HFF-Myc (cell line): ENCODE measurements around the gene KIF9.
"Not testable (repeated sequence)": the region's sequence is repeated elsewhere in the genome, so short reads cannot be mapped to it uniquely, and the experiment has no call there.

ENCODE experiments used
- DNase-seq: peaks from one replicate; pipeline ENCODE4 v3.0.0-alpha.2; 2011; ENCODE audit warnings: low read depth; ENCODE audit errors: extremely low read depth
- H3K4me3 ChIP-seq: replicated peaks from 2 replicates; pipeline ENCODE4 v1.5.1; 2011; ENCODE audit warnings: low read depth, mild to moderate bottlenecking, control low read depth, low read length
- TF ChIP-seq, protein P1 (sequence below): IDR thresholded peaks from 2 replicates; pipeline ENCODE4 v1.5.1; 2012; ENCODE audit warnings: mild to moderate bottlenecking, low read depth, low read length, control low read depth; ENCODE audit errors: missing control alignments

KIF9 gene

DNA sequence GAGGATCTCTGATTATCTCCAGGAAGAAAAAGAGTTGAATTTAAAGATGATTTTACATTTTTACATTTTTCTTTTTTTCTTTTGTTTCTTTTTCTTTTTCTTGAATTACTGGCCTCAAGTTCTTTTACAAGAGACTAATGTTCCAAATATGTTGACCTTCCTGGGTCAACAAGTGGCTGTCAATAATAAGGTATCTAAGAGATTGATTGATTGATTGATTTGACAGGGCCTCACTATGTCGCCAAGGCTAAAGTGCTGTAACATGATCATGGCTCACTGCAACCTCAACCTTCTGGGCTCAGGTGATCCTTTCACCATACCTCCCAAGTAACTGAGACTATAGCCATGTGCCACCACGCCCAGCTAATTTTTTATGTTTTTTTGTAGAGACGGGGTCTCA, 44.6 kb downstream of the KIF9 start:
- no peak for DNase-seq
- TF ChIP-seq, protein P1, sequence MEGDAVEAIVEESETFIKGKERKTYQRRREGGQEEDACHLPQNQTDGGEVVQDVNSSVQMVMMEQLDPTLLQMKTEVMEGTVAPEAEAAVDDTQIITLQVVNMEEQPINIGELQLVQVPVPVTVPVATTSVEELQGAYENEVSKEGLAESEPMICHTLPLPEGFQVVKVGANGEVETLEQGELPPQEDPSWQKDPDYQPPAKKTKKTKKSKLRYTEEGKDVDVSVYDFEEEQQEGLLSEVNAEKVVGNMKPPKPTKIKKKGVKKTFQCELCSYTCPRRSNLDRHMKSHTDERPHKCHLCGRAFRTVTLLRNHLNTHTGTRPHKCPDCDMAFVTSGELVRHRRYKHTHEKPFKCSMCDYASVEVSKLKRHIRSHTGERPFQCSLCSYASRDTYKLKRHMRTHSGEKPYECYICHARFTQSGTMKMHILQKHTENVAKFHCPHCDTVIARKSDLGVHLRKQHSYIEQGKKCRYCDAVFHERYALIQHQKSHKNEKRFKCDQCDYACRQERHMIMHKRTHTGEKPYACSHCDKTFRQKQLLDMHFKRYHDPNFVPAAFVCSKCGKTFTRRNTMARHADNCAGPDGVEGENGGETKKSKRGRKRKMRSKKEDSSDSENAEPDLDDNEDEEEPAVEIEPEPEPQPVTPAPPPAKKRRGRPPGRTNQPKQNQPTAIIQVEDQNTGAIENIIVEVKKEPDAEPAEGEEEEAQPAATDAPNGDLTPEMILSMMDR, result no peak
- H3K4me3 ChIP-seq, result no peak overlapping the region

DNA sequence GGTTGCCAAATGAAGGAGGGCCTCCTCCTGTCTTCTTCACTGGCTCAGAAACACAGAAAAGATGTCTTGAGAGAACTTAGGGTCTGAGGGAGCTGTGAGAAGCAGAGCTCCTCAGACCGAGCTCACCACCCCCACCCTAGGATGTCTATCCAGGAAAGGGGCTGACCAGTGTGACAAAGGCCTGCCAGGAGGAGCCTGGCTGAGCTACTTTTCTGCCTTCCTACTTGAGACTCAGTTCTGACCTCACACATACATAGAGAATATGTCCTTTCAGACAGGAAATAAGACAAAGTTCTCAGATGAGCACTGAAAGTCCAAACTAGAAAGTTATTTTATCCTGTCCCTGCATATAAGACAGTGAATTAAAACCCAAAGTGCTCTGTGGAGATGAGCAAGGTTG, 54.5 kb downstream of the KIF9 start:
- DNase-seq, result no peak
- TF ChIP-seq, protein P1, result no peak
- H3K4me3 ChIP-seq, result no peak overlapping the region

DNA sequence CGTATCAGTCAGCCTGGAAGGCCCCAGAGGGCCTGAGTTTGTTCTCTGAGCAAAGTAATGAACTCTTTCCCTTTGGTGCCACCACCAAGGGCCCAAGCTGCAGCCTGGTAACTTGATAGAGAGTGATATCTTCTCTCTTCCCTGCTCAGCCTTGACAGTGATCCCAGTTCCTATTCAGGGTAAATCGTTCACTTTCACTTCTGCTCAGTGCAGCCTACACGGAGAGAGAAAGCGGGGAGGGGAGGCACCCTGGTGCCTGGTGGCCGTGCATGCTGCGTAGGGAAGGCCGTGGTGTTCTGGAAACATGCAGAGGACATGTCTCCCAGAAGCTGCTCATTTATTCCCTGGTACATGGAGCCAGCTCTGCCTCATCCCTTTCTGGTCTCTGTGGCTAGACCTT, 54.9 kb downstream of the KIF9 start:
- no peak for DNase-seq
- H3K4me3 ChIP-seq, result no peak overlapping the region
- TF ChIP-seq, protein P1, result no peak

DNA sequence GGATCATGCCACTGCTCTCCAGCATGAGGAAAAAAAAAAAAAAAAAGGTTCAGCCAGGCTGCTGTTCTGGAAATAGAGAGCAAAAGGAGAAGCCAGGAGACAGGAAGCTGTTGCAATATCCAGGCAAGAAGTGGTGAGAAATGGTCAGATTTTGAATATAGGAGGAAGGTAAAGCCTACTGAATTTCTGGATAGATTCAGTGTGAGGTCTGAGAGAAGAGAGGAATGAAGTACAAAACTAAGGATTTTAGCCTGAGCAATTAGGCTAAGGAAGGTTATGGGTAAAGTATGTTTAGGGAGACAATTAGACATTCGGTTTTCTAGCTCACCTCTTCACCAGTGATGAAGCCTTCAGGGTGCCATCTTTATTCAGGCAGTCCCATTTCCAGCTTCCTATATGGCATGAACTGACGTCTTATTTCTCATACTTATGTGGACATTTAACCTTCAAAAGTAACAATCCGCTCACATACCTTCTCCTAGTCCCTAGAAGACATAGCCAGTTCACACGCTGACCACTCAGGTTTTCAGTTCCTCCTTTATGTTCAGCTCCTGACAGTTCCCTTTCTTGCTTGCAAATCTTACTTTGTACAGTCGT, 57.2 kb downstream of the KIF9 start:
- TF ChIP-seq, protein P1, result no peak
- H3K4me3 ChIP-seq, result no peak overlapping the region
- DNase-seq, result no peak

DNA sequence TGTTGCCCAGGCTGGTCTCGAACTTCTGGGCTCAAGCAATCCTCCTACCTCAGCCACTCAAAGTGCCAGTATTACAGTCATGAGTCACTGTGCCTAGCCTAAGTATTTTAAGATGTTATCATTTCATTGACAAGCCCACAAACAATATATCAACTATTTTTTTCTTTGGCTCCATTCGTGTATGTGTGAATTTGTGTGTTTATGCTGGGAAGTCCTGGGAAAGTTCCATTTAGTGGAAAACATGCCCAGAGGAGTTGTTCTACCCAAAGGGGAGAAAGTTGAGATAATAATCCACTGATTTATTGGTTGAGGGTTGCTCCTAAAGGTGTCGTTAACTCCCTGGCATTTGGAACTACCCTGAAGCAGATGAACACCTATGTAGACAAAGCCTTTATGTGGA, 58.8 kb downstream of the KIF9 start:
- TF ChIP-seq, protein P1, result no peak

DNA sequence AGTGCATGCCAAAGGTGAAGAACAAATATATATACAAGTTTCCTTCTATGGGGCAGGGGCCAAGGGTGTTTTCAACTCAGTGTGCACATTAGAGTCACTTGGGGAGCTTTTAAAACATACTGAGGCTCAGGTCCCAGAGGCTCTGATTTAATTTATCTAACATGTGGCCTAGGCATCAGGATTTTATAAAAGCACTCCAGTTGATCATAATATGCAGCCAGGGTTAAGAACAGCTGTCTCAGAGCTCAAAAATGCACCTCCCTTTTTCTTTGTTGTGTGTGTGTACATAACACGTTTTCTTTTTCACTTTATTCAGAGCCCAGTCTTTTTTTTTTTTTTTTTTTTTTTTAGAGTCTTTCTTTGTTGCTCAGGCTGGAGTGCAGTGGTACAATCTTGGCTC, 60.8 kb downstream of the KIF9 start:
- no peak for DNase-seq
- TF ChIP-seq, protein P1, result no peak
- H3K4me3 ChIP-seq, result no peak overlapping the region

More for the DNA sequence above, 58.8 kb downstream of the KIF9 start:
- no peak for DNase-seq
- no peak overlapping the region for H3K4me3 ChIP-seq

DNA sequence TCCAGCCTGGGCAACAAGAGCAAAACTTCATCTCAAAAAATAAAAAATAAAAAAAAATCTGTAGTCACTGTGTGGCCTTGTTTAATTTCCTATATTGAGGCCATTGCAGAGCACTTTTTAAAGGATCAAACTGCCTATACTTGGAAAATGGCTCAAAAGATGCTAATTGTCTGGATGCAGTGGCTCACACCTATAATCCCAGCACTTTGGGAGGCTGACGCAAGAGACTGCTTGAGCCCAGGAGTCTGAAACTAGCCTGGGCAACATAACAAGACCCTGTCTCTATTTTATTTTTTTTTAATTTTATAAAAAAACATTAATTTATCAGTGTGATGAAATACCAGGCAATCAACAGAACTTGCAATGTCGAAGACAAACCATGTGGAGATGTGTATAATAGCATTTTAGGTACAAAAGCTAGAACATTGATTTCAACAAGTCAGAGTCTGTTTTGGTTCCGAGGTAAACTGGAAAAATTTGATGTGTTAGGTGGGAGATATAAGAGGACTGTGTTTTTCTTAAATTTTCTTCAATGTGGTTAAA, 71.7 kb downstream of the KIF9 start:
- DNase-seq, result no peak
- H3K4me3 ChIP-seq, result no peak overlapping the region
- TF ChIP-seq, protein P1, result no peak

DNA sequence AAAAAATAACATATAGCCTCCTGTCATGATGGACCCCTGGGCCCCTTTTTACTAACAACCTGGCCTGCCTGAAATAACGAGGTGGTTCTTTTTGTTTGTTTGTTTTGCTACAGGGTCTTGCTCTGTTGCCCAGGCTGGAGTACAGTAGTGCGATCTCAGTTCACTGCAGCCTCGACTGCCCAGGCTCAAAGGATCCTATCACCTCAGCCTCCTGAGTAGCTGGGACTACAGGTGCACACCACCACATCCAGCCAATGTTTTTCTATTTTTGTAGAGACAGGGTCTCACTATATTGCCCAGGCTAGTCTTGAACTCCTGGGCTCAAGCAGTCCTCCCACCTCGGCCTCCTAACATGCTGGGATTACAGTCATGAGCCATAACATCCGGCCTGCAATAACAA, 76.6 kb downstream of the KIF9 start:
- not testable (repeated sequence) for H3K4me3 ChIP-seq, DNase-seq
